ENCODE data around the gene HDGFL3. TPM values are rescaled to one million over a fixed set of nuclear protein-coding genes. Genes with fewer than 3 reads are reported as not detected.
A peak's percentile ranks its signal among the peaks of the same experiment; 100 is the strongest.

The HDGFL3 gene
- total and polyA plus RNA-seq, 2 experiments from 2014 or later: 68.6 to 135 TPM

GRCh38 chr15:83206526-83207008 is 1.1 kb downstream of the HDGFL3 start:
- Mint-ChIP-seq H3K4me1 (peaks cover 37% of the 10 kb centered on the region), H3K36me3 (ENCODE audit: low read depth) (peaks cover 6% of the 10 kb centered on the region; the same call in 2 of the 3 replicates), H3K27ac (peak overlapping the region; percentile 97), H3K9me3 (peaks cover 2% of the 10 kb centered on the region; the same call in 1 of the 3 replicates), H3K4me3 (peak overlapping the region; percentile 96), H3K27me3 (ENCODE audit: insufficient read depth, low read depth, poor library complexity) (peaks cover 2% of the 10 kb centered on the region)
- Histone ChIP-seq H3F3A (replicated peaks; ENCODE audit: low read depth) (peaks cover 4% of the 10 kb centered on the region; the same call in 1 of the 2 replicates), H3K4me2 (peak overlapping the region; percentile 84), H3K27me3 (ENCODE audit: insufficient read depth) (no peaks in the 10 kb centered on the region), H3K79me2 (replicated peaks; ENCODE audit: insufficient read depth) (peaks cover 53% of the 10 kb centered on the region), H3K4me1 (ENCODE audit: insufficient read depth) (peaks cover 40% of the 10 kb centered on the region), H4K20me1 (replicated peaks; ENCODE audit: insufficient read depth) (peaks cover 7% of the 10 kb centered on the region), H2AFZ (no peak overlapping the region), H3K36me3 (ENCODE audit: insufficient read depth) (no peaks in the 10 kb centered on the region), H3K9me2 (ENCODE audit: insufficient read depth) (no peaks in the 10 kb centered on the region), H3K27ac (ENCODE audit: low read depth) (peak overlapping the region; percentile 56), H3K4me3 (peak overlapping the region; percentile 80)
- TF ChIP-seq STAT1 (IDR thresholded peaks at IDR 0.05; ENCODE audit: unreplicated experiment) (no peak), ZNF462 (CRISPR knock-in tag; IDR thresholded peaks at IDR 0.05) (no peak), JUNB (IDR thresholded peaks at IDR 0.05; ENCODE audit: unreplicated experiment) (no peak), CTCF (conservative IDR thresholded peaks at IDR 0.05; ENCODE audit: low read depth in 2 of 2) (no peak), EZH2 (IDR thresholded peaks at IDR 0.05; ENCODE audit: low read depth, unreplicated experiment) (no peak), ZNF331 (CRISPR knock-in tag; IDR thresholded peaks at IDR 0.05; ENCODE audit: low read depth) (no peak), ZNF114 (CRISPR knock-in tag; IDR thresholded peaks at IDR 0.05) (no peak), CREB1 (CRISPR knock-in tag; IDR thresholded peaks at IDR 0.05; ENCODE audit: low read depth) (no peak), ETS1 (IDR thresholded peaks at IDR 0.05) (no peak), REST (IDR thresholded peaks at IDR 0.05; ENCODE audit: unreplicated experiment) (no peak), NANOG (IDR thresholded peaks at IDR 0.05; ENCODE audit: borderline replicate concordance) (no peak), EZH2phosphoT487 (IDR thresholded peaks at IDR 0.05; ENCODE audit: unreplicated experiment) (no peak), POLR2AphosphoS5 (IDR thresholded peaks at IDR 0.05; ENCODE audit: low read depth) (no peak)
- peak; percentile 5 for ATAC-seq
- peak; percentile 35 for DNase-seq (ENCODE audit: low spot score)
